ENCODE measurements around the gene ARMC5. TPM values are rescaled to one million over a fixed set of nuclear protein-coding genes. Genes with fewer than 3 reads are reported as not detected.

Gene ARMC5
- total RNA-seq, 1 experiment from 2014 or later, result 8.8 TPM

DNA sequence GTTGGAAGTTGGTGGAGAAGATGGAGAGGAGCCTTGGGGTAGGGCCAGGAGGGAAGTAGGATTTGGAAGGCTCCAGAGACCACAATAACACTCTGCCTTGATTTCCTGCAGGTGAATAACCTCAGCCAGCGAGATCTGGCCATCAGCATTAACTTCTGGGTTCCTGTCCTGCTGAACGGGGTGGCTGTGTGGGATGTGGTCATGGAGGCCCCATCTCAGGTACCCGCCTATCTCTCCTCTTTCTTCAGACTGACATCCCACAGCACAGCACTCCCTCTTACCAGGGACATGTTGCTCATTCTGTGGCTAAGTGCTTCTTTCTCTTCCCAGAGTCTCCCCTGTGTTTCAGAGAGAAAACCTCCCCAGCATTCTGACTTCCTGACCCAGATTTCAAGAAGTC is 36.1 kb upstream of the ARMC5 start:
- H3K4me1 ChIP-seq (ENCODE audit: insufficient read depth, low read length, poor library complexity, severe bottlenecking), result no peaks in the 10 kb centered on the region
- H3K36me3 ChIP-seq (ENCODE audit: insufficient read depth, low read length, poor library complexity, severe bottlenecking), result no peaks in the 10 kb centered on the region
- H3K9me3 ChIP-seq (ENCODE audit: low read depth, low read length, poor library complexity, severe bottlenecking), result no peaks in the 10 kb centered on the region
- BruUV-seq (replicated peaks), result no TSS peak
- H3K4me3 ChIP-seq (ENCODE audit: low read depth, low read length, poor library complexity, severe bottlenecking), result no peak overlapping the region
- intact Hi-C loops (cut with micrococcal nuclease; ENCODE audit: unreplicated experiment), result no loop called here
- TF ChIP-seq, protein P1, sequence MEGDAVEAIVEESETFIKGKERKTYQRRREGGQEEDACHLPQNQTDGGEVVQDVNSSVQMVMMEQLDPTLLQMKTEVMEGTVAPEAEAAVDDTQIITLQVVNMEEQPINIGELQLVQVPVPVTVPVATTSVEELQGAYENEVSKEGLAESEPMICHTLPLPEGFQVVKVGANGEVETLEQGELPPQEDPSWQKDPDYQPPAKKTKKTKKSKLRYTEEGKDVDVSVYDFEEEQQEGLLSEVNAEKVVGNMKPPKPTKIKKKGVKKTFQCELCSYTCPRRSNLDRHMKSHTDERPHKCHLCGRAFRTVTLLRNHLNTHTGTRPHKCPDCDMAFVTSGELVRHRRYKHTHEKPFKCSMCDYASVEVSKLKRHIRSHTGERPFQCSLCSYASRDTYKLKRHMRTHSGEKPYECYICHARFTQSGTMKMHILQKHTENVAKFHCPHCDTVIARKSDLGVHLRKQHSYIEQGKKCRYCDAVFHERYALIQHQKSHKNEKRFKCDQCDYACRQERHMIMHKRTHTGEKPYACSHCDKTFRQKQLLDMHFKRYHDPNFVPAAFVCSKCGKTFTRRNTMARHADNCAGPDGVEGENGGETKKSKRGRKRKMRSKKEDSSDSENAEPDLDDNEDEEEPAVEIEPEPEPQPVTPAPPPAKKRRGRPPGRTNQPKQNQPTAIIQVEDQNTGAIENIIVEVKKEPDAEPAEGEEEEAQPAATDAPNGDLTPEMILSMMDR (conservative IDR thresholded peaks at IDR 0.05; ENCODE audit: low read depth, low read length), result no peak
- TF ChIP-seq EZH2 (IDR thresholded peaks at IDR 0.05; ENCODE audit: borderline replicate concordance, low read depth, low read length, poor library complexity, severe bottlenecking), result no peak
- POLR2A ChIA-PET (ENCODE audit: low non-redundant PET), result no interaction called here
- H3K27ac ChIP-seq (ENCODE audit: low read depth, low read length, poor library complexity, severe bottlenecking), result no peak overlapping the region
- CTCF ChIA-PET, result no interaction called here
- H3K27me3 ChIP-seq (replicated peaks; ENCODE audit: insufficient read depth, low read depth, low read length, poor library complexity), result peaks cover 6% of the 10 kb centered on the region
- DNase-seq (ENCODE audit: low spot score), result no peak

DNA sequence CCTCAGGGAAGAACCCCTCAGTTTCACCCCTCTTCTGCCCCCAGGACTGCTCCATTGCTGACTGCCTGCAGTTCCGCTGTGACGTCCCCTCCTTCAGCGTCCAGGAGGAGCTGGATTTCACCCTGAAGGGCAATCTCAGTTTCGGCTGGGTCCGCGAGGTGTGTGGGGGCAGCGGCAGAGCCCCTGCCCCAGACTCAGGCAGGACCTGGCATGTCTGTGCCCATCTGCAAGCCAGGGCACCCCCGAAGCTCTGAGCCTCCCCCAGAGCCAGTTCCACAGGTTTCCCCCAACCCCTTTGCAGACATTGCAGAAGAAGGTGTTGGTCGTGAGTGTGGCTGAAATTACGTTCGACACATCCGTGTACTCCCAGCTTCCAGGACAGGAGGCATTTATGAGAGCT is 35.5 kb upstream of the ARMC5 start:
- Histone ChIP-seq H3K27me3 (replicated peaks; ENCODE audit: insufficient read depth, low read depth, low read length, poor library complexity) (peaks cover 12% of the 10 kb centered on the region), H3K4me1 (ENCODE audit: insufficient read depth, low read length, poor library complexity, severe bottlenecking) (no peaks in the 10 kb centered on the region), H3K36me3 (ENCODE audit: insufficient read depth, low read length, poor library complexity, severe bottlenecking) (no peaks in the 10 kb centered on the region), H3K4me3 (ENCODE audit: low read depth, low read length, poor library complexity, severe bottlenecking) (no peak overlapping the region), H3K9me3 (ENCODE audit: low read depth, low read length, poor library complexity, severe bottlenecking) (no peaks in the 10 kb centered on the region), H3K27ac (ENCODE audit: low read depth, low read length, poor library complexity, severe bottlenecking) (no peak overlapping the region)
- DNase-seq (ENCODE audit: low spot score), result no peak
- no TSS peak for BruUV-seq (replicated peaks)
- ChIA-PET CTCF (no interaction called here), POLR2A (ENCODE audit: low non-redundant PET) (no interaction called here)
- intact Hi-C loops (cut with micrococcal nuclease; ENCODE audit: unreplicated experiment), result no loop called here
- TF ChIP-seq EZH2 (IDR thresholded peaks at IDR 0.05; ENCODE audit: borderline replicate concordance, low read depth, low read length, poor library complexity, severe bottlenecking), result no peak

DNA sequence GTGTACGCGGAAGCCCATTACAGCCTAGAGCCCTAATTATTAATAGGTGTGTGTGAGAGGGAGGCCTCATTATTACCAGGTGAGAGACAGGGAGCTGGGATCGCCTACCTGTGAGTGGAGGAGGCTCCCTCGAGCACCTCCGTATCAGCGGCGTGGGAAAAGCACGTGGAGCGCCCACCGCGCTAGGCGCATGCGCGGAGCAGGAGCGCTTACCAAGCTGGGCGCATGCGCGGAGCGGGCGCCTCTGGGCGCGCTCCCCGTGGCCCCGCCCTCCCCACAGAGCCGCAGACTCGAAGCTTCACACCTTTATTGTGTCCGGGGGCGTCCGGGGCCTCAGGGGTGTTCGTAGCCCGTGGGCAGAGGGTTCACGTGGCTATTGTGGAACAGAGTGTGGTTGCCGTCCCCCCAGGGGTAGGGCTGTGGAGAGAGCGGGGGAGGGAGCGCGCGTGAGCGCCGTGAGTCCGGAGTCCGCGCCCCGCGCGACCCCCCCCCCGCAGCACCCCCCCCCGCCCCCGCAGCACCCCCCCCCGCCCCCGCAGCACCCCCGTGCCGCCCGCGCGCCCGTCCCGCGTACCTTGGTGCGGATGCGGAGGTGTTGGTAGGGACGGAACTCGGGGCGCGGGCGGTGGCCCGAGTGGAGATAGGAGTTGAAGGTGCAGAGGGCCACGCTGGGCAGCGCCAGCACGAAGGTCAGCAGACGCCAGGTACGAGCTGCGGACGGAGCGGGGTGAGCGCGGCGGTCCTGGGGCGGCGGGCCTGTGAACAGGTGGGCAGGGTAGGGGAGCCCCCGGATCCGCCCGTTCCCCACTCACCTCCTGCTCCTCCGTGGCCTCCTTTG is 31.6 kb upstream of the ARMC5 start:
- Histone ChIP-seq H3K27me3 (replicated peaks; ENCODE audit: insufficient read depth, low read depth, low read length, poor library complexity) (peaks cover 13% of the 10 kb centered on the region), H3K27ac (ENCODE audit: low read depth, low read length, poor library complexity, severe bottlenecking) (no peak overlapping the region), H3K4me3 (ENCODE audit: low read depth, low read length, poor library complexity, severe bottlenecking) (no peak overlapping the region), H3K9me3 (ENCODE audit: low read depth, low read length, poor library complexity, severe bottlenecking) (no peaks in the 10 kb centered on the region), H3K4me1 (ENCODE audit: insufficient read depth, low read length, poor library complexity, severe bottlenecking) (no peaks in the 10 kb centered on the region), H3K36me3 (ENCODE audit: insufficient read depth, low read length, poor library complexity, severe bottlenecking) (no peaks in the 10 kb centered on the region)
- BruUV-seq (replicated peaks), result no TSS peak
- TF ChIP-seq EZH2 (IDR thresholded peaks at IDR 0.05; ENCODE audit: borderline replicate concordance, low read depth, low read length, poor library complexity, severe bottlenecking), result no peak
- TF ChIP-seq, protein P1 (conservative IDR thresholded peaks at IDR 0.05; ENCODE audit: low read depth, low read length), result no peak
- ChIA-PET CTCF (no interaction called here), POLR2A (ENCODE audit: low non-redundant PET) (no interaction called here)
- DNase-seq (ENCODE audit: low spot score), result peak; percentile 26
- intact Hi-C loops (cut with micrococcal nuclease; ENCODE audit: unreplicated experiment), result no loop called here

DNA sequence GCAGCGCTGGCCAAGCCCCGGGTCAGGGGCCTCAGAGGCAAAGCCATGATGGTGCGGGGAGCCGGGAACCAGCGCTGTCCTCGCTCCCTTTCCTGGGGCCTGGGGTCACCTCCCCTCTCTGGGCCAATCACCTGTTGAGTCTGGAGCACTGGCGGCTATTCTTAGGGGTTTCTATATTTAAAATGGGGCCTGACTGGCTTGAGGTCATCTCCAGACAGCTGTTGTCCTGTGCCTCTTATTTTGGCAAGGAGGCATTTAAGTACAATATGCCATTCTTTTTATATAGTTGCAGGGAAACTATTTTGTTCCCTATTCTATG is 31.1 kb upstream of the ARMC5 start, which contains the start of gene COX6A2:
Gene COX6A2 (minus strand): TSS at position 82 of the 319 bp plus-strand sequence. CDS start 35 bp downstream, at position 47.
- no peak within 1 kb of the TSS for H3K27ac ChIP-seq (ENCODE audit: low read depth, low read length, poor library complexity, severe bottlenecking)
- POLR2A ChIA-PET (ENCODE audit: low non-redundant PET), result no interaction called here
- H3K4me3 ChIP-seq (ENCODE audit: low read depth, low read length, poor library complexity, severe bottlenecking), result no peak within 1 kb of the TSS
- intact Hi-C loops (cut with micrococcal nuclease; ENCODE audit: unreplicated experiment), result no loop called here
- no peaks in the 10 kb centered on the region for H3K4me1 ChIP-seq (ENCODE audit: insufficient read depth, low read length, poor library complexity, severe bottlenecking)
- no peak for DNase-seq (ENCODE audit: low spot score)
- peaks cover 13% of the 10 kb centered on the region for H3K27me3 ChIP-seq (replicated peaks; ENCODE audit: insufficient read depth, low read depth, low read length, poor library complexity)
- CTCF ChIA-PET, result no interaction called here
- no peak for TF ChIP-seq EZH2 (IDR thresholded peaks at IDR 0.05; ENCODE audit: borderline replicate concordance, low read depth, low read length, poor library complexity, severe bottlenecking)
- TF ChIP-seq, protein P1 (conservative IDR thresholded peaks at IDR 0.05; ENCODE audit: low read depth, low read length), result no peak
- no TSS peak for BruUV-seq (replicated peaks)
- no peaks in the 10 kb centered on the region for H3K36me3 ChIP-seq (ENCODE audit: insufficient read depth, low read length, poor library complexity, severe bottlenecking)
- no peaks in the 10 kb centered on the region for H3K9me3 ChIP-seq (ENCODE audit: low read depth, low read length, poor library complexity, severe bottlenecking)

All from A673 (cell line).